GM18511 (cell line): Measurements from ENCODE around the gene SERPINI1.
"Not testable (repeated sequence)": the region's sequence is repeated elsewhere in the genome, so short reads cannot be mapped to it uniquely, and the experiment has no call there.

ENCODE experiments used
- ATAC-seq: cut with Tn5 transposase; IDR thresholded peaks from one replicate; pipeline ENCODE4 v1.9.1; 2021; ENCODE audit warnings: mild to moderate bottlenecking, moderate library complexity; ENCODE audit not compliant: unreplicated experiment

SERPINI1 gene

DNA sequence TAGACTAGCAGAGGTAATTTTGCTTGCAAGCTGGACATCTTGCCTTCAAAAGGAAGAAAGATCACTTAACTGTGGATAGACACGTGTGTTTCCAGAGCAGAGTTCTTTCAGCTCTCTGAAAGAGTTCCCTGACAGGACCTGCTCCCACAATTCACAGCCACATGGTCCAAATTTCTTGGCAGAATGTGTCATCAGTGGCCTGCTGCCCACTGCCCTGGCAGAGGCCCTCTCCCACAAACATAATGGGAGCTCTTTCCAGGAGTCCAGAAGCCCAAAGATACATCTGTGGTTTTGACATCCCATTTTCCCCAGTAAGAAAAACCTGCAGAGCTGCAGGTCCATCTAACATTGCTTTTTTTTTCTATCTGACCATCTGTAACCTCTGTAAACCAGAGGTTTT, 48.3 kb downstream of the SERPINI1 start:
- ATAC-seq = no peak

DNA sequence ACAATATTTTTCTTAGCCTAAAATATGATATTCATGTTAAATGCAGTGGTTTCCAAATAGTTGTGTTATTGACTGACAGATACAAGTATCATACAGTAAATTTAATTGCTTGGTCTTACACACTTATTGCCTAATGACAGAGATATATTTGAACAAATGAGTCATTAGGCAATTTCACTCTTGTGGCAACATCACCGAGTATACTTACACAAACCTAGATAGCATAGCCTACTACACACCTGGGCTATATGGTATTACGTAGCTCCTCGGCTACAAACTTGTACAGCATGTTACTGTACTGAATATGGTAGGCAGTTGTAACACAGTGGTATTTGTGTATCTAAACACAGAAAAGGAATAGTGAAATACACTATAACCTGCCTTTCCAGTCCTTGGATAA, 50.3 kb downstream of the SERPINI1 start:
- ATAC-seq = no peak

DNA sequence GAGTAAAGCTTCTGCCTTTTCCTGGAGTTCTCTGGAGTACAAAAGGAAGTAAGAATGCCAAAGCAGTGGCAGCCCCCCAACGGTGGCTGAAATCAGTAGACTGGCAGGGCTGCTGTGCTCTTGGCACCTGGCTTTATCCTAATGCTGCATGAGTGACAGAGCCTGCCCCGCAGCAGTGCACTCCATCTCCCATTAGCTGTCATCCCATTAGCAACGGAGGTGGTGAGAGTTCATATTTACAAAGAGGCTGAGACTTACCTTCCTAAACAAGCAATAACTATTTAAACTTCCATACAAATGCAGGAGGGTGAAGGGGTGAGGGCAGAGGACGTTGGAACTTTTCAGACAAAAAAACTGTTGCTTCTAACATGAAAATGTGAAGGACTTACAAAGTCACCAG, 51.9 kb downstream of the SERPINI1 start:
- no peak for ATAC-seq

DNA sequence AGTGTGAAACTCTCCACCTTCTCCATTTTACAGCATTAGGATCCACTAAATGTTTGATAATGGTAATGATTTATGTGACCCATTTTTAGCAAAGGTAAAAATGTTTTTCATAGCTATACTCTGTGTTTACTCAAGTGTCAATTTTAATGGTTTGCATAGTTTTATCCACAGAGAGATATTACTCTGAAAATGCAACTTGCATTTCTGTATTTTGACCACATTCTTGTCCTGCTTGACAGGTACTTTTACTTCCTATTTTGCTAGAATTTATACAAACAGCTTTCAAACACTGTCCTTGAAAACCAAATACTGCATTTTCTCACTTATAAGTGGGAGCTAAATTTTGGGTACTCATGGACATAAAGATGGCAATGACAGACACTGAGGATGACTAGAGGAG, 62.9 kb downstream of the SERPINI1 start:
- peak; percentile 85 for ATAC-seq

DNA sequence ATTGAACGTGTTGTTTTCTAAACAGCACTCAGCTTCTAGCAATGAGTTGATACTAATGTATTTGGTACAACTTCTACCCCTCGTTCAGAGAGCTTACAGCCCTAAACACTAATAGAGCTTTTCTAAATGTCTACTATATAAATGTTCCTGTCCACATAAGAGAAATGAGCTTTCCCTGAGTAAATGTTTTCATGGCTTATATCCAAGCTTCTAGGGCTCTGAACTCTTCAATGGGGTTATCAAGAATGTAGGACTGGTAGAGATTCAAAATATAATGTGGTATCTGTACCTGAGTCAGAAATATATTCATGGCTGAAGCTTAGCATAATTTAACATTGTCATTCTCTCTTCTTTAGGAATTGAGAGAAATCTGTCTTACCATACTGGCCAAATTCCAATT, 73.4 kb downstream of the SERPINI1 start:
- no peak for ATAC-seq

DNA sequence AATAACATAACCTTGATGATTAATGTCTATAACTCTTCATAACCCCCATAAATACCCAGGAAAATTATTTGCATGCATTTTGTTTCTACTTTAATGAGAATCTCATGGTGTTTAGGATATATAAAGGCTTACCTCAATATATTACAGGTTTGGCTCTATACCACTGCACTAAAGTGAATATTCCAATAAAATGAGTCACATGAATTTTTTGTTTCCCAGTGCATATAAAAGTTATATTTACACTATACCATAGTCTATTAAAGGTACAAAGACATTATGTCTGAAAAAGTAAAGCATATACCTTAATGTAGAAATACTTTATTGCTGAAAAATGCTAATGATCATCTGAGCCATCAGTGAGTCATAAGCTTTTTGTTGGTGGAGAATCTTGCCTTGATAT, 74.7 kb downstream of the SERPINI1 start:
- ATAC-seq = no peak

DNA sequence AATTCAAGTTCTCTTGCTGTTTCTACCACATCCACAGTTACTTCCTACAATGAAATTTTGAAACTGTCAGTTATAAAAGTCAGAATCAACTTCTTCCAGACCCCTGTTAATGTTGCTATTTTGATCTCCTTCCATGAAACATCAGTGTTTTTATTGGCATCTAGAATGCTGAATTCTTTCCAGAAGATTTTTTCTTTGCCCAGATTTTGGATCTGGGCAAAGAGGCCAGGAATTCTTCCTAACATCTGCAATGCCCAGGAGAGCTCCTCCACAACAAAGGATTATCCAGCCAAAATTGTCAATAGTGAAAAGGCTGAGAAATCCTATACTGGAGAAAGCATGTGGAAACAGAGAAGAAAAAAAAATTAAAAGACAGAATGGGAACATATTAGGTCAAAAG, 75.5 kb downstream of the SERPINI1 start:
- no peak for ATAC-seq

DNA sequence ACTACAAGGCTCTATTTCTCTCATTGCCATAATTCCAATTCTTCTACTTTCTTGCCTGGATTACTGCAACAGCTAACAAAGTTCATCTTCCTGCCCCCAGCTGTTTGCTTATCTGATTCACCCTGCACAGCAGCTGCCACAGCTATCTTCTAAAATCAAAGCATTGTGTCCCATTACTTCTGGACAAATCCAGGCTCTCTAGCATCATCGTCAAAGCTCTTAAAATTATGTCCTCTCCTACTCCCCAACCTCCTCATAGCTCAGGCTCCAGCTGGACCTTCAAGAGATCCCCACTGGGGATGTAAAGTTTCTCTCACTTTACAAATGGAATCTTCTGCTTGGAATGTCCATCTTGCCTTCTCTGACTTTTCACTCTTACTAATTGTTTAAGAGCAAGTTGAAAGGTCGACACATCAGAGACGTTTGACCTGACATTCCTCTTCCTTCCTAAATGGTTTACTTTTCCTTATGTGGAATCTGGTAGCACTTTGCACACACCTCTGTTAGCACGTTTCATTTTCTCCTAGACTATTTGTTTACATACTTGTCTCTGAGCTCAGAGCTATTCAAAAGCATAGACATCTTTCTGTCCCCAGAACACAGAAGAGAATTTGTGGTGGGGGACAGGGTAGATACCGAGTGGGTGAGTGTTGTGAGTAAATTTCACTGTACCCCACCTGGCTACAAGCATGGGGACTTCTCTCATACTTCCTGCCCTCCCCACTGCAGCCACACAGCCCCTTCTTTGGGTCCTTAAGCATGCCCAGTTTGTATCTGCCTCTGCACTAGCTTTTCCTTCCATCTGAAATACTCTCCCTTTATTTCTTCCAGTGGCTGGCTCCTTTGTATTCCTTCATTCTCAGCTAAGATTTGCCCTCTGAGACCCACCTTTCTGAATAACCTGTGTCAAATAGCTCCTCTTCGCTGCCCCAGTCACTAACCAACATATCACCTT, 77.9 kb downstream of the SERPINI1 start:
- no peak for ATAC-seq

DNA sequence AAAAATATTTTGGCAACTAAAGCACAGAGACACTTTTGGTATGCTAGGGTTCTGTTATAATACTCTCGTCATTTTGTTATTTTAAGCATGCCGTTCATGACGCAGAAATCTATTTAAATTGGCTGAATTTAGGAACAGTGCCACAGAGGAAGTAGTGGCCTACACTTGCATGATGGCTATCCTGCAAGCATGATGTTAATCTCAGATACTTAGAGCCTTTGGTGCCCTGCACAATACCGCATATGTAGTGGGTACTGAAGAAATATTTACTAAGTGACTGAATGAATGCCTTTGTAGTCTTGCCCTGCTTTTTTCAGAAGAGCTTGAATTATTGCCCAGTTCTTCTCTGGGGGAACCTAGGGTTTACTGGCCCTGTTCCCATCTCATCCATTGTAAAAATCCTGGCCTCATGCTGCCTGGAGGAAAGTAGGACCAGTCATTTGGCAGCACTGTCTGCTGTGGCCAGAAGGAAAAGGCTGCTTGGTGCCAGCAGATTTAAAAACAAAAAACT, 79.0 kb downstream of the SERPINI1 start:
- ATAC-seq = no peak

DNA sequence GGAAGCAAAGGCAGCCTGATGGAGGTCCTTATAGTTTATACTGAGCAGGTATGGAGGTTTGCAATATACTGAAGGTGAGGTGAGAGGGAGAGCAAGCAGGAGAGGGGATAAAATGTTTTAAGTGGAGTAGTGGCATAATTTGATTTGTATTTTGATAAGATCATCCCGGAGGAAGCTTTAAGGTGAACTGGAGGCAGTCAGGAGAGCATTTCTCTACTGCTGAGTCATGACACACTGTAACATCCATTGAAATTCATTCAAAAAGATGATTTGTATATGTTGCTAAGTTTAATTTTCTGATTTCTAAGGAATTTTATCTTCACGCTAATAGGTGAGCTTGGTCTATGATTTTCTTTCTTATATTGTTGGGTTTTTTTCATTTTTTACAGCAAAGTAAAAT, 81.4 kb downstream of the SERPINI1 start:
- ATAC-seq = no peak

DNA sequence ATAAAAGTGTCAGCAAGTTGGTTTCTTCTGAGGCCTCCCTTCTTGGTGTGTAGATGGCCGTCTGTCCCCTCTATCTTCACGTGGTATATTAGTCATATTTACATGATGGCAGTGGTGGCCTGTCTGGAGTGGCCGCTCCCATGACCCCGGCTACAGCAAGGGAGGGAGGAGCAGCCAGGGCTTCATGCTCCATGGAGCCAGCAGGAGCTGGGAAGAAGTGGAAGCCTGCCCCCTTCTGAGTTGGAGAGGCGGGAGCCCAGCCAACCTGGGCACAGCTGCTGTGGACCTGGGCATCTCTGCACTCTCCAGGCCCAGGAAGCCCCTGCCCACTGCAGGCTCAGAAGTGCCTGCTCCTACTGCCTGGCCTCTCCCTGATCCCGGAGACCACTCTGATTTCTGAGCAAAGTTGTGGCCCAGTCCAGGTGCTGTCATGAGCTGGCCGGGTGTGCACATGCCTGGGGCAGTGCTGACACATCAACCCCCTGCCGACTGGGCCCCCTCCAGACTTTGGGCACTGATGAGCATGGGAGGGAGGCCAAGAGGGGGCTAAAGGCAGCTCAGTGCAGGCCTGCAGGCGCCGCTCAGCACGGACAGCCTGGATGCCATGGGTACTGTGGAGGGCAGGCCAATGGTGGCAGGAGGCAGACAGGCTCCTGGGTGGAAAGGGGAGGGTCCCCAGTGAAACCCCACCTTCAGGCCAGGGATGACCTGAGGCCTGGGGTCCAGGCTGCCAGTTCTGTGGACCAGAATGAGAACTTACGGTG, 84.8 kb downstream of the SERPINI1 start:
- ATAC-seq = no peak

DNA sequence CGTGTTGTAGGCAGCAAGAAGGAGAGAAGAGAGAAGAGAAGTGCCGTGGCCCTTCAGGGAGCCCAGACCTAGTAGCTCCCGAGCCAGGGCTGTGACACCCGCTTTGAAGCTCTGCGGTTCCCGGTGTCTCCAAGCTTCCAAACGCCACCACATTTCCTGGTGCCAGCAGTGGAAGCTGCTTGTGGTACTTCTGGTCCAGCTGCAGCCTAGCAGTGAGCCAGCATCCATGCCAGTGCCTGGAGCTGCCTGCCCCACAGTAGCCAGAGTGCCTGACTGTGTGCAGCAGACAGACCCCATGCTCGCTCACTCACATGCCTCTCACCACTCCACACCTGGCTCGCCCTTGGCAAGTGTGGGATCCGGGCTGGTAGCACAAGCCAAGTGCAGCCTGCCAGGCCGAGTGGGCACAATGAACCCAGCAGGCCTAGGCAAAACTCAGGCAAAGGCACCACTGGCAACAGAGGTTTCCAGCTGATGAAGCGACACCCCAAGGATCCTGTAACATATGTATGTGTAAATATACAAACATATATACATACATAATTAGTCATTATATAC, 85.8 kb downstream of the SERPINI1 start:
- ATAC-seq = no peak

DNA sequence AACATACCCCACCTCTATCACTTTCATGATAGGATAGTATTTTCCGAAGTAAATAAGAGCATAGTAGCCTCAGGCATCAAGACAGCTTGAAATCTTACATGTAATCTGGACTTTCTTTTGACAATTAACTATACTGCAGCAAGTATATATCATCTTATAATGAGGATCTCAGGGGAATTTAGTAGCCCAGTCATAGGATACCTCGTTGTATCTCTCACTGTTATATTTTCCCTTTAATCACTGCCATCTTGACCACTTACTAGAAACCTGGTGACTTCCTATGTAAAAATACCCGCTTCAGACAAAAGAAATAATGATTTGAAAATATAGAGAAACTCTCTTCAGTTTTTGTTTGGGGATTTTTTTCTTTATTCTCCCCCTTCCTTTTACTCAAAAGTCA, 88.2 kb downstream of the SERPINI1 start:
- no peak for ATAC-seq

DNA sequence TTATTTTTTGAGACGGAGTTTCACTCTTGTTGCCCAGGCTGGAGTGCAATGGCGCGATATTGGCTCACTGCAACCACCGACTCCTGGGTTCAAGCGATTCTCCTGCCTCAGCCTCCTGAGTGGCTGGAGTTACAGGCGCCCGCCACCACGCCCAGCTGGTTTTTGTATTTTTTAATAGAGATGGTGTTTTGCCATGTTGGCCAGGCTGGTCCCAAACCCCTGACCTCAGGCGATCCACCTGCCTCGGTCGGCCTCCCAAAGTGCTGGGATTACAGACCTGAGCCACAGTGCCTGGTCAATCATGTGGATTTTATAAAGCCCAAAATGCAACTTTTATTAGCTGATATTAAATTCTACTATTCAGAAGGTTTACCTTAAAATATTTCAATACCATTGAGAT, 92.1 kb downstream of the SERPINI1 start:
- not testable (repeated sequence) for ATAC-seq

DNA sequence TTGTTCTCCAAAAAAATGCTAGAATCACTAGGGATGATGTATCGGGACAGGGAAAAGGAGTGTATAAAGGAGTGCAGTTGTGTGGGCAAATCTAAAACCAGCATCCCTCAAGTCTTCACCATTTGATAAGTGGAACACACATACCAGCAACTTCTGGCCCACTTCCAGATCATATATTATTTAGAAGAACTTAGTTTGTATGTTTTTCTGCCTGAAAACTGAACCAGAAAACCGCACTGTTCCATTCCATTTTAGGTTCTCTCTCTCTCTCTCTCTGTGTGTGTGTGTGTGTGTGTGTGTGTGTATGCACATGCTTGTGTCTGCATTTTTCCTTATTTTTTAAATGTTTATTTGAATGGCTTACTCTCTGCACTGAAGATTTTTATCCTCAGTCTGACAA, 93.5 kb downstream of the SERPINI1 start:
- no peak for ATAC-seq

DNA sequence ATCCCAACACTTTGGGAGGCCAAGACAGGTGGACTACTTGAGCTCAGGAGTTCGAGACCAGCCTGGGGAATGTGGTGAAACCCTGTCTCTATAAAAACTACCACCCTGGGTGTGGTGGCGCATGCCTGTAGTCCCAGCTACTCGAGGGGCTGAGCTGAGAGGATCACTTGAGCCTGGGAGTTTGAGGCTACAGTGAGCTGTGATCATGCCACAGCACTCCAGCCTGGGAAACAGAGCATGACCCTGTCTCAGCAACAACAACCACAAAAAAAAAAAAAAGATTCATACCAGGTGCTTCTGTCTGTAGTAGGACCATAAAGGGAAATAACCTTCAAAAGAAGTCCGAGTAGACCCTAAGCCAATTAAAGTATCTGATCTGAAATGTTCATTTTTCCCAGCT, 94.5 kb downstream of the SERPINI1 start:
- ATAC-seq = peak; percentile 81

DNA sequence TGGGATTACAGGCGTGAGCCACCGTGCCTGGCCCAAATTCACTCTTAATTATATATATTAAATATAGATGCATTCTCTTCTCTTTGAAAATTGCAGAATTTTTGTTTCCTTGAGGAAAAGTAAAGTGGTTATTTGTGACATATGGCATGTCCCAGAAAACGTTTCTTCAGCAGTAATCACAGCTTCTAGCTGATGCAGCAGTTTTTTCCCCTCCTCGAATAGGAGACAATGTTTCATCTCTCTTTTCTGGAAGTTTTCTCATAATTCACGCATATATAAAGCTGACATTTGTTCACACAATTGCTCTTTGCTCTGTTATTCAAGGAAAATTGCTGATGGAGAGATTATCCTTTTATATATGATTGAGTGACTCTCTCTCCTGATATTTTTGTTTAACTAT, 99.8 kb downstream of the SERPINI1 start:
- no peak for ATAC-seq

DNA sequence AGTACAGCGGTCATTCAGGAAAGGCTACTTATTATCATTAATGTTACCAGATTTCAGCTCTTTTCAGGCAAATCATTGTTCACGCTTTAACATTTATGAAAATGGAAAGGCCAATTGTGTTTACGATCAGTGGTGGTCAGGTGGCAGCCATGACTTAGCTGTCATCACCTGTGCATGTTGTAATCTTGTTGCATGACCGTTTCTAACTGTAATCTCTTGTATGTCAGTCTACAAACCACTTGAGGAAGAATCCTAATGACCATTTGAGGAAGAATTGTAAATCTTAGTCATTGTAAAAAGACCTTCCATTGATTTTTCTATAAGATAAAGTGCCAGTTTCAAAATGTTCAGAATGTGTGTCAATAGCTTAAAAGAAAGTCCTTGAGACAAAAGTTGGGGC, 100.4 kb downstream of the SERPINI1 start:
- ATAC-seq = no peak

DNA sequence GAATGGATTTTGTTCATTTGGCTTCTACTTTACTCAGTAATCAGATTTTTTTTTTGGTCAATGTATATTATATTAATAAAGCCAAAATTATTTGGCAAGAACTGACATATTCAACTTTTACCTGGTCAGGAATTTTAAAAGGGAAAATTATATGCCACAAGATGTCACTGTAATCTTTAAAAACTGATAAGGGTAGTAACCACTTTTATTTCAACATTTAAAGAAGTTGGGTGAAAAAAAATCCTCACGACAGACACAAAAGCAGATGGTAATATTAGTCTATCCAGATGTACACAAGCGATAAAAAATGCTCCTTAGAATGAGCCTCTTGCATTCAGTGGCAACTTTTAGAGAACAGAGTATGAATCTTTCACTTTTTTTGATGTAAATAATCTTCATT, 101.9 kb downstream of the SERPINI1 start:
- no peak for ATAC-seq

DNA sequence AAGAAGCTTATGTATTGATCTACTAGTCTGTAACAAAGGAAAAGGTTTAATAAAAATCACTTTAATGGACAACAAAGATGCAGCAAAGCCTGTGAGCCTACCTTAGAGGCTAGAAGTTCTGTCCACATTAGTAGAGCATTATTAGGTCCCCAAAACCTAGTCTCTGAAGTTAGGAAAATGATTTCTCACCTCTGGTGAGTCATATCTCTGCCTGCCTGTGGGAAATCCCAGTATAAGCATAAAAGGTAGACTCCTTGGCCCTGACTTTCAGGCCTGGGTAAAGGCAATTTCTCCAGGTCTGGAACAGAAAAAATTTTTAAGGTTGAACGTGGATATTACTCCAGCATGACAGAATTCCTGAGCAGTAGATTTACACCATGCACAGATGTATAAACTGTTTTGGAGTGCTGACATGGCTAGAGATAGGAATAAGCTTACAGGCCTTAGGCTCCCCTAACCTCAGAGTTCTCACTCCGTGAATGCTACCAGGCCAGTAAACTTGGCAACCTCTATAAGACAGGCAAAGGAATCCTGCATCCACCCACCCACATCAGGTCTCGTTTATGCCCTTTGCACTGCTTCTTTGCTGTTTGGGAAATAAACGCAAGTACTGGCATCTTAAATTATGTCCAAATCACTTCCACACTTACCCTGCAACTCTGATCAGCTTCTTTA, 104.1 kb downstream of the SERPINI1 start:
- peak; percentile 60 for ATAC-seq

DNA sequence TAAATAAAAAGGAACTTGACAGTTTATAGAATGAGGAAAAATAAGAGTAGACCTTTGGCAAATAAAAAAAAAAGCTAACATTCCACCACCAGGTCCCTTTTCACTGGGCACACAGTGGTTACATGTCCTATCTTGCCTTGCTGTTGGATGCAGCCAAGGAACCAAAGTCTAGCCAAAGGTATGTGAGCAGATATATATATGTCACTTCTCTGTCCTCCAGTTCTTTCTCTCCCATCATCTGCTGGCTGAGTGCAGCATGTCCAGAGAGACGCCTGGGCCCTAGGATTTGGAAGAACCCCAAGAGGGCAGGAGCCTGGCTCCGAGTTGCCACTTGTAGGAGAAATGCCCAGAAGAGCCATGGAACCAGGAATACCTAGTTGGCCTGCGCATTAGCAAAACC, 104.7 kb downstream of the SERPINI1 start:
- ATAC-seq = no peak
